K562 (cell line): Measurements from ENCODE around the gene CASKIN2. TPM values are rescaled to one million over a fixed set of nuclear protein-coding genes. Genes with fewer than 3 reads are reported as not detected.
A peak's percentile ranks its signal among the peaks of the same experiment; 100 is the strongest.

Source experiments
- MYC ChIP-seq, 2 experiments: fragments of 250-450 bp in 1 of 2; sonication (Bioruptor Pico) in 1 of 2; IDR thresholded peaks; 2 replicates each; pipeline versions ENCODE4 v1.5.1 to v1.6.1; 2012 to 2021; ENCODE audit warnings: low read depth in 2 of 2, borderline replicate concordance in 1 of 2, improper control_type of control experiment in 1 of 2, low read length in 1 of 2, mild to moderate bottlenecking in 1 of 2, moderate library complexity in 1 of 2
- SMARCA4 ChIP-seq: fragments of 450-650 bp; IDR thresholded peaks from 2 replicates; pipeline ENCODE4 v1.6.1; 2016
- SMARCE1 ChIP-seq: fragments of 450-650 bp; IDR thresholded peaks from 2 replicates; pipeline ENCODE4 v1.7.1; 2016; ENCODE audit warnings: mild to moderate bottlenecking
- TSC22D4 ChIP-seq: fragments of 450-650 bp; IDR thresholded peaks from 2 replicates; pipeline ENCODE4 v1.6.1; 2016; ENCODE audit warnings: missing genetic modification characterization, missing biosample characterization, control low read depth
- polyA plus RNA-seq, 8 experiments: library from polyadenylated mRNA; depleted of rRNA in 4 of 8; stranded (reverse) in 5 of 8; unstranded in 3 of 8; fragments of >200 nt; fragmentation: Nextera tagmentation in 2 of 8; fragmentation: Illumina TruSeq in 1 of 8; extraction: Ambion mirVana in 2 of 8; extraction: Trizol in 1 of 8; gene quantifications; 2 replicates each; pipeline versions ENCODE4 v1.2.1 to v1.2.3, GENCODE V29; 2011 to 2014; ENCODE audit warnings: inconsistent platforms in 1 of 8, missing spikeins in 1 of 8
- total RNA-seq, 7 experiments: library from RNA; depleted of rRNA in 6 of 7; stranded (reverse); fragments of >200 nt in 6 of 7; fragmentation: Illumina TruSeq in 2 of 7; extraction: Trizol in 2 of 7; gene quantifications; 2 replicates each; pipeline versions ENCODE4 v1.2.1 to v1.2.3, GENCODE V29; 2011 to 2021; ENCODE audit warnings: low replicate concordance in 1 of 7
- TF ChIP-seq, protein P1 (sequence below), 3 experiments: fragments of 200-800 bp in 1 of 3; fragments of 250-450 bp in 1 of 3; fragments of 450-650 bp in 1 of 3; sonication (Bioruptor Pico) in 1 of 3; sonication (Bioruptor generic) in 1 of 3; formaldehyde crosslinking in 1 of 3; IDR thresholded peaks; 2 replicates each; pipeline versions ENCODE4 v1.6.1 to v1.8.0; 2016 to 2022; ENCODE audit warnings: mild to moderate bottlenecking in 2 of 3, missing genetic modification characterization in 2 of 3, missing compliant biosample characterization in 1 of 3, moderate library complexity in 1 of 3
- TF ChIP-seq, protein P2 (sequence below): fragments of 200-600 bp; sonication (generic); IDR thresholded peaks from one replicate; pipeline ENCODE4 v1.6.1; 2012; ENCODE audit warnings: mild to moderate bottlenecking, low read depth, low read length, inconsistent platforms

CASKIN2 gene
- total and polyA plus RNA-seq, 9 of the 15 experiments (the other 6 are each of a cell fraction or from before 2014, with no cell fraction given), result 0.01 to 12.2 (median 2.1) TPM

DNA sequence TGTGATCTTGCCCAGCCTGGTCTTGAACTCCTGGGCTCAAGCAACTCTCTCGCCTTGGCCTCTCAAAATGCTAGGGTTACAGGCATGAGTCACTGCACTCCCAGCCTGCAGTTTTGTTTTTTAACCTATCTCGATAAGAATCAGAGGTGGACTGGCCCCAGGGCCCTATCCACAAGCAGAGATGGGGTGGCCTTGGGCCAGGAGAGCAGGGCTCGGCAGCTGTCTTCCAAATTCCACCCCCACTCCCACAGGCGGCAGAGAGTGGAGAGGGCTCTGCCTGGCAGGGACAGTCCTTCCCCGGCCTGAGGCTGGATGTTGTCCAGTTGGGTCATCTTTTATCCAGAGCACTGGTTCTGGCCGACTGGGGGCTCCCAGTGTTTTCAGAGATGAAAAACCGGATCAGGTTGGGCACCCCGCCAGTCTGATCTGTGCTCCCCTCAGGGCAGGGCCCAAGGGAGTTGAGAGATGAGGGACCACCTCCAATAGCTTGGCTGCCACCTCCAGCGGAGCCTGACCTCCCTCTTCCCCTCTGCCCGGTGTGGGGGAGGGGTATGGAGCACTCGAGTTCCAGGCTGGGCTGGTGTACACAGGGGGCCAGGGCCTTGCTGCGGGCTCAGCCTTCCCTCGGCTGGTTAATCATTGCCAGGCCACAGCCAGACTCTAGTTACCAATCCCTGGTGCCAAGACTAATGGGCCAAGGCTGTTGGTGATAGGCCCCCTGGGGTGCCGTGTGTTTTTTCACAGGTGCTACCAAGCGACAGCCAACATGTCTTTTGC, 41.9 kb upstream of the CASKIN2 start (continued):
- peak; percentile 56; the same call in 1 of the 2 replicates for TF ChIP-seq SMARCA4
- TF ChIP-seq SMARCE1, result peak; percentile 72; the same call in 1 of the 2 replicates
- TF ChIP-seq, protein P1, sequence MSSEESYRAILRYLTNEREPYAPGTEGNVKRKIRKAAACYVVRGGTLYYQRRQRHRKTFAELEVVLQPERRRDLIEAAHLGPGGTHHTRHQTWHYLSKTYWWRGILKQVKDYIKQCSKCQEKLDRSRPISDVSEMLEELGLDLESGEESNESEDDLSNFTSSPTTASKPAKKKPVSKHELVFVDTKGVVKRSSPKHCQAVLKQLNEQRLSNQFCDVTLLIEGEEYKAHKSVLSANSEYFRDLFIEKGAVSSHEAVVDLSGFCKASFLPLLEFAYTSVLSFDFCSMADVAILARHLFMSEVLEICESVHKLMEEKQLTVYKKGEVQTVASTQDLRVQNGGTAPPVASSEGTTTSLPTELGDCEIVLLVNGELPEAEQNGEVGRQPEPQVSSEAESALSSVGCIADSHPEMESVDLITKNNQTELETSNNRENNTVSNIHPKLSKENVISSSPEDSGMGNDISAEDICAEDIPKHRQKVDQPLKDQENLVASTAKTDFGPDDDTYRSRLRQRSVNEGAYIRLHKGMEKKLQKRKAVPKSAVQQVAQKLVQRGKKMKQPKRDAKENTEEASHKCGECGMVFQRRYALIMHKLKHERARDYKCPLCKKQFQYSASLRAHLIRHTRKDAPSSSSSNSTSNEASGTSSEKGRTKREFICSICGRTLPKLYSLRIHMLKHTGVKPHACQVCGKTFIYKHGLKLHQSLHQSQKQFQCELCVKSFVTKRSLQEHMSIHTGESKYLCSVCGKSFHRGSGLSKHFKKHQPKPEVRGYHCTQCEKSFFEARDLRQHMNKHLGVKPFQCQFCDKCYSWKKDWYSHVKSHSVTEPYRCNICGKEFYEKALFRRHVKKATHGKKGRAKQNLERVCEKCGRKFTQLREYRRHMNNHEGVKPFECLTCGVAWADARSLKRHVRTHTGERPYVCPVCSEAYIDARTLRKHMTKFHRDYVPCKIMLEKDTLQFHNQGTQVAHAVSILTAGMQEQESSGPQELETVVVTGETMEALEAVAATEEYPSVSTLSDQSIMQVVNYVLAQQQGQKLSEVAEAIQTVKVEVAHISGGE (CRISPR knock-in tag; IDR thresholded peaks at IDR 0.05), result no peak
- TF ChIP-seq, protein P2, sequence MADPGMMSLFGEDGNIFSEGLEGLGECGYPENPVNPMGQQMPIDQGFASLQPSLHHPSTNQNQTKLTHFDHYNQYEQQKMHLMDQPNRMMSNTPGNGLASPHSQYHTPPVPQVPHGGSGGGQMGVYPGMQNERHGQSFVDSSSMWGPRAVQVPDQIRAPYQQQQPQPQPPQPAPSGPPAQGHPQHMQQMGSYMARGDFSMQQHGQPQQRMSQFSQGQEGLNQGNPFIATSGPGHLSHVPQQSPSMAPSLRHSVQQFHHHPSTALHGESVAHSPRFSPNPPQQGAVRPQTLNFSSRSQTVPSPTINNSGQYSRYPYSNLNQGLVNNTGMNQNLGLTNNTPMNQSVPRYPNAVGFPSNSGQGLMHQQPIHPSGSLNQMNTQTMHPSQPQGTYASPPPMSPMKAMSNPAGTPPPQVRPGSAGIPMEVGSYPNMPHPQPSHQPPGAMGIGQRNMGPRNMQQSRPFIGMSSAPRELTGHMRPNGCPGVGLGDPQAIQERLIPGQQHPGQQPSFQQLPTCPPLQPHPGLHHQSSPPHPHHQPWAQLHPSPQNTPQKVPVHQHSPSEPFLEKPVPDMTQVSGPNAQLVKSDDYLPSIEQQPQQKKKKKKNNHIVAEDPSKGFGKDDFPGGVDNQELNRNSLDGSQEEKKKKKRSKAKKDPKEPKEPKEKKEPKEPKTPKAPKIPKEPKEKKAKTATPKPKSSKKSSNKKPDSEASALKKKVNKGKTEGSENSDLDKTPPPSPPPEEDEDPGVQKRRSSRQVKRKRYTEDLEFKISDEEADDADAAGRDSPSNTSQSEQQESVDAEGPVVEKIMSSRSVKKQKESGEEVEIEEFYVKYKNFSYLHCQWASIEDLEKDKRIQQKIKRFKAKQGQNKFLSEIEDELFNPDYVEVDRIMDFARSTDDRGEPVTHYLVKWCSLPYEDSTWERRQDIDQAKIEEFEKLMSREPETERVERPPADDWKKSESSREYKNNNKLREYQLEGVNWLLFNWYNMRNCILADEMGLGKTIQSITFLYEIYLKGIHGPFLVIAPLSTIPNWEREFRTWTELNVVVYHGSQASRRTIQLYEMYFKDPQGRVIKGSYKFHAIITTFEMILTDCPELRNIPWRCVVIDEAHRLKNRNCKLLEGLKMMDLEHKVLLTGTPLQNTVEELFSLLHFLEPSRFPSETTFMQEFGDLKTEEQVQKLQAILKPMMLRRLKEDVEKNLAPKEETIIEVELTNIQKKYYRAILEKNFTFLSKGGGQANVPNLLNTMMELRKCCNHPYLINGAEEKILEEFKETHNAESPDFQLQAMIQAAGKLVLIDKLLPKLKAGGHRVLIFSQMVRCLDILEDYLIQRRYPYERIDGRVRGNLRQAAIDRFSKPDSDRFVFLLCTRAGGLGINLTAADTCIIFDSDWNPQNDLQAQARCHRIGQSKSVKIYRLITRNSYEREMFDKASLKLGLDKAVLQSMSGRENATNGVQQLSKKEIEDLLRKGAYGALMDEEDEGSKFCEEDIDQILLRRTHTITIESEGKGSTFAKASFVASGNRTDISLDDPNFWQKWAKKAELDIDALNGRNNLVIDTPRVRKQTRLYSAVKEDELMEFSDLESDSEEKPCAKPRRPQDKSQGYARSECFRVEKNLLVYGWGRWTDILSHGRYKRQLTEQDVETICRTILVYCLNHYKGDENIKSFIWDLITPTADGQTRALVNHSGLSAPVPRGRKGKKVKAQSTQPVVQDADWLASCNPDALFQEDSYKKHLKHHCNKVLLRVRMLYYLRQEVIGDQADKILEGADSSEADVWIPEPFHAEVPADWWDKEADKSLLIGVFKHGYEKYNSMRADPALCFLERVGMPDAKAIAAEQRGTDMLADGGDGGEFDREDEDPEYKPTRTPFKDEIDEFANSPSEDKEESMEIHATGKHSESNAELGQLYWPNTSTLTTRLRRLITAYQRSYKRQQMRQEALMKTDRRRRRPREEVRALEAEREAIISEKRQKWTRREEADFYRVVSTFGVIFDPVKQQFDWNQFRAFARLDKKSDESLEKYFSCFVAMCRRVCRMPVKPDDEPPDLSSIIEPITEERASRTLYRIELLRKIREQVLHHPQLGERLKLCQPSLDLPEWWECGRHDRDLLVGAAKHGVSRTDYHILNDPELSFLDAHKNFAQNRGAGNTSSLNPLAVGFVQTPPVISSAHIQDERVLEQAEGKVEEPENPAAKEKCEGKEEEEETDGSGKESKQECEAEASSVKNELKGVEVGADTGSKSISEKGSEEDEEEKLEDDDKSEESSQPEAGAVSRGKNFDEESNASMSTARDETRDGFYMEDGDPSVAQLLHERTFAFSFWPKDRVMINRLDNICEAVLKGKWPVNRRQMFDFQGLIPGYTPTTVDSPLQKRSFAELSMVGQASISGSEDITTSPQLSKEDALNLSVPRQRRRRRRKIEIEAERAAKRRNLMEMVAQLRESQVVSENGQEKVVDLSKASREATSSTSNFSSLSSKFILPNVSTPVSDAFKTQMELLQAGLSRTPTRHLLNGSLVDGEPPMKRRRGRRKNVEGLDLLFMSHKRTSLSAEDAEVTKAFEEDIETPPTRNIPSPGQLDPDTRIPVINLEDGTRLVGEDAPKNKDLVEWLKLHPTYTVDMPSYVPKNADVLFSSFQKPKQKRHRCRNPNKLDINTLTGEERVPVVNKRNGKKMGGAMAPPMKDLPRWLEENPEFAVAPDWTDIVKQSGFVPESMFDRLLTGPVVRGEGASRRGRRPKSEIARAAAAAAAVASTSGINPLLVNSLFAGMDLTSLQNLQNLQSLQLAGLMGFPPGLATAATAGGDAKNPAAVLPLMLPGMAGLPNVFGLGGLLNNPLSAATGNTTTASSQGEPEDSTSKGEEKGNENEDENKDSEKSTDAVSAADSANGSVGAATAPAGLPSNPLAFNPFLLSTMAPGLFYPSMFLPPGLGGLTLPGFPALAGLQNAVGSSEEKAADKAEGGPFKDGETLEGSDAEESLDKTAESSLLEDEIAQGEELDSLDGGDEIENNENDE, result no peak
- no peak for TF ChIP-seq TSC22D4 (tag)
- TF ChIP-seq MYC (IDR thresholded peaks at IDR 0.05; ENCODE audit: low read depth, low read length), result 0 out of 2 replicates have a peak, but pooled peaks have one; percentile 9
- TF ChIP-seq MYC (CRISPR knock-in tag; IDR thresholded peaks at IDR 0.05; ENCODE audit: borderline replicate concordance, low read depth), result no peak
